ENCODE results near the gene MAP2.

The MAP2 gene

GRCh38 chr2:209582281-209582680 lies 158.4 kb downstream of the MAP2 start:
- Histone ChIP-seq H3K9ac (no peak overlapping the region), H3K79me2 (ENCODE audit: insufficient read depth, low read depth) (no peaks in the 10 kb centered on the region), H3K27ac (no peak overlapping the region), H3K27me3 (ENCODE audit: insufficient read depth, low read depth) (no peaks in the 10 kb centered on the region), H4K20me1 (ENCODE audit: insufficient read depth) (no peaks in the 10 kb centered on the region), H3K4me1 (ENCODE audit: low read depth, poor library complexity, severe bottlenecking) (no peaks in the 10 kb centered on the region), H3K4me2 (no peak overlapping the region), H3K36me3 (ENCODE audit: insufficient read depth) (no peaks in the 10 kb centered on the region), H3K4me3 (IDR thresholded peaks at IDR 0.05; ENCODE audit: insufficient read depth, low read depth, low read length) (no peak overlapping the region), H2AFZ (ENCODE audit: low read depth) (no peak overlapping the region)
- no peak for TF ChIP-seq CTCF (conservative IDR thresholded peaks at IDR 0.05; ENCODE audit: low read depth, low read length)

DNA sequence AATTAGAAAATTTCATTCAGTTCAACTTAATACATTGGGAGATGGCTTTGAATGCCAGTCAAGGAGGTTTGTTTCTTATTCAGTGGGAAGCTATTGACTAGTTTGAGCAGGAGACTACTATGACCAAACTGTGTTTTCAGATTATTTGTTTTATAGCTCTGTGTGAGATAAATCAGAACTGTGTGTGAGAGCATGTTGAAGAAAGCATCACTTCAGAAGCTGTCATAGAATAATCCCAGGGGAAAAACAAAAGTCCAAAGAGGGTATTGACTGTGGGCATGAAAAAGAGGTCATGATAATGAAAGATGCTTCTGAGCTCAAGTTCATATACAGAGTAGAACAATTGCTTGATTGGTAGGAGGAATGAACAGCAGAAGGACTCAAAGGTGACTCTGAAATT lies 160.6 kb downstream of the MAP2 start:
- Histone ChIP-seq H3K4me3 (IDR thresholded peaks at IDR 0.05; ENCODE audit: insufficient read depth, low read depth, low read length) (no peak overlapping the region), H3K9ac (no peak overlapping the region), H4K20me1 (ENCODE audit: insufficient read depth) (no peaks in the 10 kb centered on the region), H3K4me2 (no peak overlapping the region), H3K36me3 (ENCODE audit: insufficient read depth) (no peaks in the 10 kb centered on the region), H3K79me2 (ENCODE audit: insufficient read depth, low read depth) (no peaks in the 10 kb centered on the region), H3K4me1 (ENCODE audit: low read depth, poor library complexity, severe bottlenecking) (no peaks in the 10 kb centered on the region), H2AFZ (ENCODE audit: low read depth) (no peak overlapping the region), H3K27me3 (ENCODE audit: insufficient read depth, low read depth) (no peaks in the 10 kb centered on the region), H3K27ac (no peak overlapping the region)
- TF ChIP-seq CTCF (conservative IDR thresholded peaks at IDR 0.05; ENCODE audit: low read depth, low read length) = no peak

- Histone ChIP-seq H3K4me2 (no peak overlapping the region), H3K36me3 (ENCODE audit: insufficient read depth) (no peaks in the 10 kb centered on the region), H3K27me3 (ENCODE audit: insufficient read depth, low read depth) (no peaks in the 10 kb centered on the region), H3K79me2 (ENCODE audit: insufficient read depth, low read depth) (no peaks in the 10 kb centered on the region), H3K27ac (no peak overlapping the region), H3K4me1 (ENCODE audit: low read depth, poor library complexity, severe bottlenecking) (no peaks in the 10 kb centered on the region), H3K4me3 (IDR thresholded peaks at IDR 0.05; ENCODE audit: insufficient read depth, low read depth, low read length) (no peak overlapping the region), H4K20me1 (ENCODE audit: insufficient read depth) (no peaks in the 10 kb centered on the region), H2AFZ (ENCODE audit: low read depth) (no peak overlapping the region), H3K9ac (no peak overlapping the region)
- TF ChIP-seq CTCF (conservative IDR thresholded peaks at IDR 0.05; ENCODE audit: low read depth, low read length) = no peak
These were observed 161.1 kb downstream of the MAP2 start for GRCh38 chr2:209584915-209585314.

GRCh38 chr2:209591021-209591420 lies 167.2 kb downstream of the MAP2 start:
- Histone ChIP-seq H3K4me2 (no peak overlapping the region), H3K4me1 (ENCODE audit: low read depth, poor library complexity, severe bottlenecking) (no peaks in the 10 kb centered on the region), H3K36me3 (ENCODE audit: insufficient read depth) (no peaks in the 10 kb centered on the region), H3K79me2 (ENCODE audit: insufficient read depth, low read depth) (no peaks in the 10 kb centered on the region), H3K27me3 (ENCODE audit: insufficient read depth, low read depth) (no peaks in the 10 kb centered on the region), H2AFZ (ENCODE audit: low read depth) (no peak overlapping the region), H3K27ac (no peak overlapping the region), H4K20me1 (ENCODE audit: insufficient read depth) (no peaks in the 10 kb centered on the region), H3K4me3 (IDR thresholded peaks at IDR 0.05; ENCODE audit: insufficient read depth, low read depth, low read length) (no peak overlapping the region), H3K9ac (no peak overlapping the region)
- no peak for TF ChIP-seq CTCF (conservative IDR thresholded peaks at IDR 0.05; ENCODE audit: low read depth, low read length)

- H3K36me3 ChIP-seq (ENCODE audit: insufficient read depth) = no peaks in the 10 kb centered on the region
- no peaks in the 10 kb centered on the region for H4K20me1 ChIP-seq (ENCODE audit: insufficient read depth)
- H3K4me1 ChIP-seq (ENCODE audit: low read depth, poor library complexity, severe bottlenecking) = no peaks in the 10 kb centered on the region
- no peak overlapping the region for H3K27ac ChIP-seq
- no peak for TF ChIP-seq CTCF (conservative IDR thresholded peaks at IDR 0.05; ENCODE audit: low read depth, low read length)
- H3K9ac ChIP-seq = no peak overlapping the region
- H2AFZ ChIP-seq (ENCODE audit: low read depth) = no peak overlapping the region
- H3K4me3 ChIP-seq (IDR thresholded peaks at IDR 0.05; ENCODE audit: insufficient read depth, low read depth, low read length) = no peak overlapping the region
- H3K79me2 ChIP-seq (ENCODE audit: insufficient read depth, low read depth) = no peaks in the 10 kb centered on the region
- H3K27me3 ChIP-seq (ENCODE audit: insufficient read depth, low read depth) = no peaks in the 10 kb centered on the region
- no peak overlapping the region for H3K4me2 ChIP-seq
These were observed 168.3 kb downstream of the MAP2 start for GRCh38 chr2:209592106-209592505.

Data from KMS-11 (cell line).